ENCODE data around the gene SERP2. TPM values are rescaled to one million over a fixed set of nuclear protein-coding genes. Genes with fewer than 3 reads are reported as not detected.

Gene SERP2
- total and polyA plus RNA-seq, 2 of the 8 experiments (the other 6 are each of a cell fraction or from before 2014, with no cell fraction given), result 2.0 to 2.3 TPM

- no peak overlapping the region for H3K4me3 ChIP-seq (ENCODE audit: extremely low read depth in 1 of 4, insufficient read depth in 2 of 4, low read depth in 3 of 4, low read length in 4 of 4)
- TF ChIP-seq, protein P1, sequence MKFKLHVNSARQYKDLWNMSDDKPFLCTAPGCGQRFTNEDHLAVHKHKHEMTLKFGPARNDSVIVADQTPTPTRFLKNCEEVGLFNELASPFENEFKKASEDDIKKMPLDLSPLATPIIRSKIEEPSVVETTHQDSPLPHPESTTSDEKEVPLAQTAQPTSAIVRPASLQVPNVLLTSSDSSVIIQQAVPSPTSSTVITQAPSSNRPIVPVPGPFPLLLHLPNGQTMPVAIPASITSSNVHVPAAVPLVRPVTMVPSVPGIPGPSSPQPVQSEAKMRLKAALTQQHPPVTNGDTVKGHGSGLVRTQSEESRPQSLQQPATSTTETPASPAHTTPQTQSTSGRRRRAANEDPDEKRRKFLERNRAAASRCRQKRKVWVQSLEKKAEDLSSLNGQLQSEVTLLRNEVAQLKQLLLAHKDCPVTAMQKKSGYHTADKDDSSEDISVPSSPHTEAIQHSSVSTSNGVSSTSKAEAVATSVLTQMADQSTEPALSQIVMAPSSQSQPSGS (IDR thresholded peaks at IDR 0.05; ENCODE audit: low read length), result no peak
- TF ChIP-seq JUN (IDR thresholded peaks at IDR 0.05; ENCODE audit: low read depth, low read length), result no peak
- no peak for TF ChIP-seq RFX5 (IDR thresholded peaks at IDR 0.05; ENCODE audit: borderline replicate concordance, low read depth, low read length)
- no peak for TF ChIP-seq TEAD4 (IDR thresholded peaks at IDR 0.05; ENCODE audit: low read depth, low read length)
- TF ChIP-seq SIRT6 (IDR thresholded peaks at IDR 0.05; ENCODE audit: low read length), result no peak
- TF ChIP-seq GTF2F1 (IDR thresholded peaks at IDR 0.05; ENCODE audit: borderline replicate concordance, low read depth, low read length), result no peak
- no peak for TF ChIP-seq MAX (IDR thresholded peaks at IDR 0.05)
- TF ChIP-seq BRCA1 (IDR thresholded peaks at IDR 0.05; ENCODE audit: low read depth, low read length), result no peak
- no peak for TF ChIP-seq MAFK (IDR thresholded peaks at IDR 0.05; ENCODE audit: low read depth, low read length)
- no peak for TF ChIP-seq SUZ12 (IDR thresholded peaks at IDR 0.05; ENCODE audit: low read length)
- TF ChIP-seq PHF8 (conservative IDR thresholded peaks at IDR 0.05; ENCODE audit: low read depth, low read length), result no peak
- TF ChIP-seq EP300 (IDR thresholded peaks at IDR 0.05; ENCODE audit: borderline replicate concordance in 1 of 2, low read depth in 2 of 2, low read length in 2 of 2), result no peak
Observed at GRCh38 chr13:44416301-44416700, 42.7 kb downstream of the SERP2 start.

More at GRCh38 chr13:44416301-44416700, 42.7 kb downstream of the SERP2 start:
- 86% methylated on average over 8 of the region's 10 CpGs; no CpG with 5 or more reads in 1 of the 2 experiments for WGBS, 2 experiments (ENCODE audit: extremely low coverage in 1 of 2, insufficient coverage in 1 of 2, insufficient read length in 1 of 2, insufficient replicate concordance in 2 of 2, low coverage in 1 of 2, low lambda C conversion rate in 2 of 2, missing lambda C conversion rate in 1 of 2)
- H3K4ac ChIP-seq (replicated peaks; ENCODE audit: insufficient read length, low read depth, low read length), result no peak overlapping the region
- H3K18ac ChIP-seq (ENCODE audit: extremely low read depth, low read length), result no peak overlapping the region
- no peak overlapping the region for H3K23ac ChIP-seq (ENCODE audit: insufficient read length)
- H3K4me1 ChIP-seq (replicated peaks in 1 of 4; ENCODE audit: control insufficient read depth in 3 of 4, insufficient read depth in 4 of 4, low read length in 3 of 4), result peaks cover 8 to 21% (median 12%) of the 10 kb centered on the region in 4 experiments
- H3K27ac ChIP-seq (ENCODE audit: low read depth, low read length), result no peak overlapping the region
- H2BK20ac ChIP-seq (ENCODE audit: low read length), result peak overlapping the region; percentile 29
- FAIRE-seq, result no peak
- no peaks in the 10 kb centered on the region for H3K36me3 ChIP-seq (ENCODE audit: control insufficient read depth in 2 of 4, insufficient read depth in 4 of 4, low read length in 3 of 4)
- H3K79me1 ChIP-seq (ENCODE audit: low read depth, low read length), result no peaks in the 10 kb centered on the region
- no peak overlapping the region for H4K8ac ChIP-seq (ENCODE audit: extremely low read depth, insufficient read depth, low read length)
- H3K4me2 ChIP-seq (ENCODE audit: insufficient read depth in 1 of 2, low read depth in 2 of 2, low read length in 2 of 2), result no peak overlapping the region; a peak in 1 of 4 replicates
- H2AFZ ChIP-seq (ENCODE audit: low read length), result peak overlapping the region; percentile 79
- H2BK15ac ChIP-seq (ENCODE audit: low read length), result no peak overlapping the region
- POLR2A ChIA-PET (ENCODE audit: partially characterized antibody), result interaction anchor here (0.8 to 5.9 kb wide), 7 partner anchors 9 to 44 kb away, joined by 3 to 74 read pairs (median 6); no protein-coding TSS in a partner anchor
- H4K5ac ChIP-seq (ENCODE audit: insufficient read length, low read depth, low read length), result no peak overlapping the region
- H2BK12ac ChIP-seq (ENCODE audit: low read depth, low read length), result peak overlapping the region; percentile 60; the same call in 1 of the 2 replicates
- peak overlapping the region; percentile 83 for H4K91ac ChIP-seq (replicated peaks; ENCODE audit: insufficient read length, low read length)
- no peaks in the 10 kb centered on the region for H4K20me1 ChIP-seq (replicated peaks in 1 of 2; ENCODE audit: control insufficient read depth in 1 of 2, insufficient read depth in 2 of 2, low read length in 2 of 2)
- no peak overlapping the region for H2BK120ac ChIP-seq (replicated peaks; ENCODE audit: low read depth, low read length)
- no peaks in the 10 kb centered on the region; a peak in 1 of 4 replicates for H3K9me3 ChIP-seq (ENCODE audit: insufficient read depth in 2 of 2, low read depth in 1 of 2, low read length in 1 of 2)
- no peak overlapping the region for H3K56ac ChIP-seq (replicated peaks; ENCODE audit: insufficient read length, low read depth, low read length)
- peak overlapping the region; percentile 31; the same call in 1 of the 2 replicates for H2BK5ac ChIP-seq (ENCODE audit: low read depth, low read length)
- H3K27me3 ChIP-seq (replicated peaks in 1 of 4; ENCODE audit: control insufficient read depth in 3 of 4, extremely low read depth in 1 of 4, insufficient read depth in 3 of 4, low read length in 3 of 4), result no peaks in the 10 kb centered on the region
- no peak overlapping the region for H2AK5ac ChIP-seq (ENCODE audit: low read depth, low read length)
- DNase-seq (ENCODE audit: low read depth in 1 of 2, low spot score in 2 of 2), result no peak
- H3K14ac ChIP-seq (ENCODE audit: insufficient read length), result no peak overlapping the region
- H3K79me2 ChIP-seq (ENCODE audit: control insufficient read depth in 1 of 2, insufficient read depth in 2 of 2, low read length in 2 of 2), result no peaks in the 10 kb centered on the region
- CTCF ChIA-PET (ENCODE audit: partially characterized antibody), result interaction anchor here (0.6 to 1.8 kb wide), 11 partner anchors 9 to 225 kb away, joined by 3 to 7 read pairs (median 3); no protein-coding TSS in a partner anchor
- no peak overlapping the region for H3K9ac ChIP-seq (replicated peaks in 1 of 4; ENCODE audit: extremely low read depth in 1 of 4, low read depth in 3 of 4, low read length in 3 of 4)
- H3K23me2 ChIP-seq (ENCODE audit: low read depth, low read length), result no peaks in the 10 kb centered on the region
